ENCODE results near the gene HTR1A. TPM values are rescaled to one million over a fixed set of nuclear protein-coding genes. Genes with fewer than 3 reads are reported as not detected.

The HTR1A gene
- total RNA-seq = under 1 TPM in 6 of 8 experiments, not detected in 2; 0.11 to 0.76 (median 0.22) TPM

- in situ Hi-C loops (cut with MboI; ENCODE audit: low pct_unique_long_range_greater_than_20kb in 2 of 9, low sequenced_read_pairs in 9 of 9, unreplicated experiment in 9 of 9) = loop anchor here in 6 of 9 experiments (25.0 kb wide), 5 partner anchors 525 to 1525 kb away; no protein-coding TSS in a partner anchor
- no peak within 1 kb of the TSS for H3K27ac ChIP-seq
- 0 to 50% (median 9%) methylated on average over 1 to 4 of the region's 9 CpGs; no CpG with 5 or more reads in 4 of the 10 experiments for WGBS, 10 experiments
- peak within 1 kb of the TSS in 1 of 5 donors; percentile 9 for H3K4me3 ChIP-seq
- ATAC-seq (replicated peaks in 6 of 8) = no peak
- no peaks in the 10 kb centered on the region for H3K4me1 ChIP-seq (replicated peaks in 1 of 2)
Measured at GRCh38 chr5:63962279-63962678, at the start of gene HTR1A. TSS of gene HTR1A (minus strand) at chr5:63962445. CDS start at chr5:63961719, 726 bp downstream.

- Histone ChIP-seq H3K27ac (no peak overlapping the region), H3K4me3 (no peak overlapping the region), H3K4me1 (replicated peaks in 1 of 2) (no peaks in the 10 kb centered on the region)
- in situ Hi-C loops (cut with MboI; ENCODE audit: low pct_unique_long_range_greater_than_20kb in 2 of 9, low sequenced_read_pairs in 9 of 9, unreplicated experiment in 9 of 9) = no loop called here
- no peak for ATAC-seq (replicated peaks in 6 of 8)
- WGBS, 10 experiments = 10 to 94% (median 50%) methylated on average over 2 of the region's 3 CpGs; no CpG with 5 or more reads in 7 of the 10 experiments
Measured at GRCh38 chr5:64003966-64004365, 41.7 kb upstream of the HTR1A start.

GRCh38 chr5:64000096-64000495 is 37.9 kb upstream of the HTR1A start:
- in situ Hi-C loops (cut with MboI; ENCODE audit: low pct_unique_long_range_greater_than_20kb in 2 of 9, low sequenced_read_pairs in 9 of 9, unreplicated experiment in 9 of 9) = no loop called here
- ATAC-seq (replicated peaks in 6 of 8) = peak in 2 of 8 experiments; percentile 37 to 55
- no peak overlapping the region for H3K27ac ChIP-seq
- no peak overlapping the region for H3K4me3 ChIP-seq
- H3K4me1 ChIP-seq (replicated peaks in 1 of 2) = no peaks in the 10 kb centered on the region

GRCh38 chr5:63987053-63987452 is 24.8 kb upstream of the HTR1A start:
- Histone ChIP-seq H3K27ac (no peak overlapping the region), H3K4me1 (replicated peaks in 1 of 2) (no peaks in the 10 kb centered on the region), H3K4me3 (no peak overlapping the region)
- ATAC-seq (replicated peaks in 6 of 8) = peak in 2 of 8 experiments; percentile 92 to 96
- in situ Hi-C loops (cut with MboI; ENCODE audit: low pct_unique_long_range_greater_than_20kb in 2 of 9, low sequenced_read_pairs in 9 of 9, unreplicated experiment in 9 of 9) = no loop called here

- Histone ChIP-seq H3K4me3 (no peak overlapping the region), H3K4me1 (replicated peaks in 1 of 2) (no peaks in the 10 kb centered on the region), H3K27ac (no peak overlapping the region)
- peak in 3 of 8 experiments; percentile 48 to 89 (median 68) for ATAC-seq (replicated peaks in 6 of 8)
- WGBS, 10 experiments = 0 to 83% (median 60%) methylated on average over 1 to 2 of the region's 2 CpGs
- in situ Hi-C loops (cut with MboI; ENCODE audit: low pct_unique_long_range_greater_than_20kb in 2 of 9, low sequenced_read_pairs in 9 of 9, unreplicated experiment in 9 of 9) = no loop called here
Measured at GRCh38 chr5:63981864-63982263, 19.6 kb upstream of the HTR1A start.

GRCh38 chr5:63963926-63964325 is 1.7 kb upstream of the HTR1A start:
- in situ Hi-C loops (cut with MboI; ENCODE audit: low pct_unique_long_range_greater_than_20kb in 2 of 9, low sequenced_read_pairs in 9 of 9, unreplicated experiment in 9 of 9) = loop anchor here in 6 of 9 experiments (25.0 kb wide), 5 partner anchors 527 to 1527 kb away; no protein-coding TSS in a partner anchor
- no peak for ATAC-seq (replicated peaks in 6 of 8)

GRCh38 chr5:63963080-63963735 is 963 bp upstream of the HTR1A start:
- Histone ChIP-seq H3K4me3 (no peak overlapping the region), H3K4me1 (replicated peaks in 1 of 2) (no peaks in the 10 kb centered on the region), H3K27ac (no peak overlapping the region)
- in situ Hi-C loops (cut with MboI; ENCODE audit: low pct_unique_long_range_greater_than_20kb in 2 of 9, low sequenced_read_pairs in 9 of 9, unreplicated experiment in 9 of 9) = loop anchor here in 6 of 9 experiments (25.0 kb wide), 5 partner anchors 526 to 1526 kb away; no protein-coding TSS in a partner anchor
- ATAC-seq (replicated peaks in 6 of 8) = peak in 7 of 8 experiments; percentile 46 to 78 (median 53)
- WGBS, 10 experiments = 0 to 67% (median 20%) methylated on average over 1 to 6 of the region's 6 CpGs; no CpG with 5 or more reads in 1 of the 10 experiments

More at GRCh38 chr5:63963926-63964325, 1.7 kb upstream of the HTR1A start:
- no peak overlapping the region for H3K27ac ChIP-seq
- H3K4me3 ChIP-seq = no peak overlapping the region
- H3K4me1 ChIP-seq (replicated peaks in 1 of 2) = no peaks in the 10 kb centered on the region

- ATAC-seq (replicated peaks in 6 of 8) = peak in 2 of 8 experiments; percentile 12 to 36
- 0 to 53% (median 3%) methylated on average over 1 to 11 of the region's 34 CpGs; no CpG with 5 or more reads in 1 of the 10 experiments for WGBS, 10 experiments
- in situ Hi-C loops (cut with MboI; ENCODE audit: low pct_unique_long_range_greater_than_20kb in 2 of 9, low sequenced_read_pairs in 9 of 9, unreplicated experiment in 9 of 9) = loop anchor here in 6 of 9 experiments (25.0 kb wide), 5 partner anchors 524 to 1524 kb away; no protein-coding TSS in a partner anchor
Measured at GRCh38 chr5:63961598-63962161, 565 bp downstream of the HTR1A start.

GRCh38 chr5:63961125-63961597 is 1.1 kb downstream of the HTR1A start:
- ATAC-seq (replicated peaks in 6 of 8) = no peak
- in situ Hi-C loops (cut with MboI; ENCODE audit: low pct_unique_long_range_greater_than_20kb in 2 of 9, low sequenced_read_pairs in 9 of 9, unreplicated experiment in 9 of 9) = loop anchor here in 6 of 9 experiments (25.0 kb wide), 5 partner anchors 524 to 1524 kb away; no protein-coding TSS in a partner anchor
- H3K4me1 ChIP-seq (replicated peaks in 1 of 2) = no peaks in the 10 kb centered on the region
- no peak overlapping the region for H3K27ac ChIP-seq
- peak overlapping the region in 1 of 5 donors; percentile 11 for H3K4me3 ChIP-seq
- 0 to 80% (median 30%) methylated on average over 1 to 26 of the region's 37 CpGs; no CpG with 5 or more reads in 5 of the 10 experiments for WGBS, 10 experiments

More at GRCh38 chr5:63961598-63962161, 565 bp downstream of the HTR1A start:
- Histone ChIP-seq H3K4me3 (peak overlapping the region in 1 of 5 donors; percentile 9), H3K4me1 (replicated peaks in 1 of 2) (no peaks in the 10 kb centered on the region), H3K27ac (no peak overlapping the region)

GRCh38 chr5:63960646-63961045 is 1.6 kb downstream of the HTR1A start:
- Histone ChIP-seq H3K4me1 (replicated peaks in 1 of 2) (no peaks in the 10 kb centered on the region), H3K27ac (no peak overlapping the region), H3K4me3 (peak overlapping the region in 1 of 5 donors; percentile 11)
- 4 to 47% (median 40%) methylated on average over 6 to 14 of the region's 27 CpGs; no CpG with 5 or more reads in 6 of the 10 experiments for WGBS, 10 experiments
- in situ Hi-C loops (cut with MboI; ENCODE audit: low pct_unique_long_range_greater_than_20kb in 2 of 9, low sequenced_read_pairs in 9 of 9, unreplicated experiment in 9 of 9) = loop anchor here in 6 of 9 experiments (25.0 kb wide), 5 partner anchors 523 to 1523 kb away; no protein-coding TSS in a partner anchor
- no peak for ATAC-seq (replicated peaks in 6 of 8)

GRCh38 chr5:63959177-63959982 is 2.9 kb downstream of the HTR1A start:
- peak overlapping the region; percentile 8 to 30 (median 21) for H3K4me3 ChIP-seq
- WGBS, 10 experiments = 0 to 29% (median 4%) methylated on average over 1 to 27 of the region's 44 CpGs

GRCh38 chr5:63958654-63959053 is 3.6 kb downstream of the HTR1A start:
- in situ Hi-C loops (cut with MboI; ENCODE audit: low pct_unique_long_range_greater_than_20kb in 2 of 9, low sequenced_read_pairs in 9 of 9, unreplicated experiment in 9 of 9) = loop anchor here in 6 of 9 experiments (10.0 to 25.0 kb wide), 6 partner anchors 521 to 1521 kb away; no protein-coding TSS in a partner anchor
- H3K4me3 ChIP-seq = no peak overlapping the region
- WGBS, 10 experiments = 13 to 80% (median 29%) methylated on average over 1 to 3 of the region's 3 CpGs; no CpG with 5 or more reads in 2 of the 10 experiments
- no peaks in the 10 kb centered on the region for H3K4me1 ChIP-seq (replicated peaks in 1 of 2)
- H3K27ac ChIP-seq = no peak overlapping the region
- ATAC-seq (replicated peaks in 6 of 8) = no peak

More at GRCh38 chr5:63959177-63959982, 2.9 kb downstream of the HTR1A start:
- in situ Hi-C loops (cut with MboI; ENCODE audit: low pct_unique_long_range_greater_than_20kb in 2 of 9, low sequenced_read_pairs in 9 of 9, unreplicated experiment in 9 of 9) = loop anchor here in 6 of 9 experiments (10.0 to 25.0 kb wide), 6 partner anchors 522 to 1522 kb away; no protein-coding TSS in a partner anchor
- no peaks in the 10 kb centered on the region for H3K4me1 ChIP-seq (replicated peaks in 1 of 2)
- peak; percentile 78 to 98 (median 92) for ATAC-seq (replicated peaks in 6 of 8)
- no peak overlapping the region for H3K27ac ChIP-seq

Measured in motor neuron (in vitro differentiated cells).